Central memory CD4-positive, alpha-beta T cell (primary cell): Measurements from ENCODE around the gene CD300LD.
"Not testable (repeated sequence)": the region's sequence is repeated elsewhere in the genome, so short reads cannot be mapped to it uniquely, and the experiment has no call there.

ENCODE experiments used
- DNase-seq: peaks from one replicate; pipeline ENCODE4 v3.0.0; 2022
- total RNA-seq, 3 experiments: gene quantifications; one replicate each; lab custom pipeline; 2026; lab: John Stamatoyannopoulos, UW

CD300LD gene
- 0 reads per million in 3 experiments for total RNA-seq

GRCh38 chr17:74592087-74592990 is at the start of gene CD300LD:
Gene CD300LD (minus strand): TSS chr17:74592283. CDS start chr17:74592202, 81 bp downstream.
- DNase-seq: no peak

- DNase-seq: no peak
Observed at GRCh38 chr17:74641224-74641957, 49.3 kb upstream of the CD300LD start.

DNA sequence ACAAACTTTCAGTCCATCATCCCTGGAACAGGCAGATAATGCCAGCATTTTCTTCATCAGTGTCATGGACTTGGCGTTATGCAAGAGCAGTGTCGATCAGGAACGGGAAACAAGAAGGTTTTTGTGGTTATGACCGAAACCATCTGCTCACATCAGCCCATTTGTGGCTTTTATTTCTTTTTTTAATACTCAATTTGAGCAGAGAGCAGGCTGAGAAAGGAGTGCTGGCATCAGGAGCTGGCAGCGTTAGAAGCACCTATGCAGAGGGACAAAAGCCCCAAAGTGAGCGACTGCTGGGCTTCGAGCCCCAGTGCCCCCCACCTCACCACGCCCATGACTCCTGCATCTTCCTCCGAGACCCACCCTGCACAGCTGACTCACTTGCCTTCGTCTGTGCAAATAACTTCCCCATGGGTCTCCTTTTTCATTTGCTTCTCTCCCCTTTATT is 47.6 kb upstream of the CD300LD start:
- no peak for DNase-seq

GRCh38 chr17:74637926-74638325 is 45.8 kb upstream of the CD300LD start:
- DNase-seq: no peak

GRCh38 chr17:74637265-74637664 is 45.2 kb upstream of the CD300LD start:
- no peak for DNase-seq

DNA sequence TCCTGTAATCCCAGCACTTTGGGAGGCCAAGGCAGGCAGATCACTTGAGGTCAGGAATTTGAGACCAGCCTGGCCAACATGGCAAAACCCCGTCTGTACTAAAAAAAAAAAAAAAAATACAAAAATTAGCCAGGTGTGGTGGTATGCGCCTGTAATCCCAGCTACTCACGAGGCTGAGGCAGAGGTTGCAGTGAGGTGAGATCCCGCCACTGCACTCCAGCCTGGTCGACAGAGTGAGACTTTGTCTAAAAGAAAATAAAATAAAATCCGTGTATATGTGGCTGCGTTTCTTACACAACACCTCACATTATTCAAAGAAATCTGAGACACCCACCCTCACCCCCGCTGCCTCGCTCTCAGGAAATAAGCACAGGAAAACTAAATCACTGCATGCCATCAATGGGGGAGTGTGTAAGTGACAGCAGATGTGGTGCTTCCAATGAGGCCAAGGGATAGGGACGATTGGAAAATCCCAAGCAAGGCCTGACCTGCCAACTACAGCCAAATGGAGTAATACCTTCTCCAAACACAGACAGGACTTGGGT is 44.5 kb upstream of the CD300LD start:
- DNase-seq: not testable (repeated sequence)

DNA sequence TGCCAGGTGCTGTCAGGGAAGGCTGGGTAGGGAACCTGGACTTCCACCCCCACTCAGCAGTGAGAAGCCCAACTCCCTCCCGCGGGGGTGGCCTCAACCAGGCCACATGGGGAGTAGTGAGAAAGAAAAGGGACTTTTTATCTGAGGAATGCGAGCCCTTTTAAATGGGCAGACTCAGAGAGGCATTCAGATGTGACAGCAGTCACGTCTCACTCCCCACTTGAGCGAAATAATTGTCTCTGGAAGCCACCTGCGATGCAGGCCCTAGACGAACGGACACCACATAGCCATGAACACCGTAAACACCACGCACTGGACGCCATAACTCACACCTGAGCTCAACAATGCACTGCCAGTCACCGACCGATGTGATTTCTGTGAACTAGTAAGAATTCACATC is 43.3 kb upstream of the CD300LD start:
- DNase-seq: no peak

- DNase-seq: no peak
Observed at GRCh38 chr17:74633326-74633725, 41.2 kb upstream of the CD300LD start.

GRCh38 chr17:74632617-74633016 is 40.5 kb upstream of the CD300LD start:
- DNase-seq: no peak

- DNase-seq: no peak
Observed at GRCh38 chr17:74631468-74632450, 39.7 kb upstream of the CD300LD start.

DNA sequence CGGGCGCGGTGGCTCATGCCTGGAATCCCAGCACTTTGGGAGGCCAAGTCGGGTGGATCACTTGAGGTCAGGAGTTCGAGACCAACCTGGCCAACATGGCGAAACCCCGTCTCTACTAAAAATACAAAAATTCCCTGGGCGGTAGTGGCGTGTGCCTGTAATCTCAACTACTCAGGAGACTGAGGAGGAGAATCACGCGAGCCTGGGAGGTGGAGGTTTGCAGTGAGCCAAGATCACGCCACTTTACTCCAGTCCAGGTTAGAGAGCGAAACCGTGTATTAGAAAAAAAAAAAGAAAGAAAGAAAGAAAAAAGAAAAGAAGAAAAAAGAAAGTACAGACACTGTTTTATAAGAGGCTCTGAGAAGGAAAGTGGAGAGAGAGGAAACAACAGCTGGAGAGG is 38.2 kb upstream of the CD300LD start:
- not testable (repeated sequence) for DNase-seq

- no peak for DNase-seq
Observed at GRCh38 chr17:74625661-74626060, 33.6 kb upstream of the CD300LD start.

GRCh38 chr17:74624131-74624530 is 32.0 kb upstream of the CD300LD start:
- DNase-seq: no peak

GRCh38 chr17:74623693-74624093 is 31.6 kb upstream of the CD300LD start, which contains the start of gene CD300E:
Gene CD300E (minus strand): TSS chr17:74623738. CDS start chr17:74623621, 117 bp downstream.
- no peak for DNase-seq

- DNase-seq: no peak
Observed at GRCh38 chr17:74619077-74619673, 27.1 kb upstream of the CD300LD start.

DNA sequence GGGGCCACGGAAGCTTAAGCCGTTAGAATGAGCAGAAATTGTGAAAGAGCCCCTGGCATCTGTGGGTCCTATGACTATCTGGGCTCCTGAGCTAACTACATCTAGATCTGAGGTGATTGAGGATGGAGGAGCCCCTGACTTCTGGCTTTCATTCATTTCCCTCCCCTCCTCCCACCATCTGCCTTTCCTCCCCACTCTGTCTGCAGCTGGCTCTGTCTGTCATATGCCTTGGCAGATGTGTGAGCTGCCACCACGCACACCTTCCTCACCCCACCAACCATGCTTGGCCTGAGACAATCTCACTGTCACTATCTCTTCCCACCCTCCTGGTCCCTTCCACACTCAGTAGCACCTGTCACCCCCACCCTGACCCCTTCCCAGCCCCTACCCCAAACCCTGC is 26.4 kb upstream of the CD300LD start:
- DNase-seq: no peak

DNA sequence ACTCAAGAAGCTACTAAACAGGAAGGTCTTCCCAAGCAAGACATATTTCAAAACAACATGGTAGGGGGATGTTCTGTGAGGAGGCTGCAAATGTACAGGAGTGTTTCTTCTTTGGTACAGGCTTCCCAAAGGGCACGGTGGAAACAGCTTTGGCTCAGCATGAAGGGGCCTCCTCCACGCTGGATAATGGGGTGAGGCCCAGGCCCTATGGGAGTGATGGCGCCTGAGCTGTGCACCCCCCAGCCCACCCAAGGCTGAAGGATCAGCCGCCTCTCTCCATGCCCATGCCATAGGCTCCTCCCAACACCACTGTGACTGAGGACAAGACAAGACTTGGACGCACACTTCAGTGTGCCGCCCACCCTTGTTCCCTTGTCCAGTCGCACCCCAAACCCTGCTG is 24.6 kb upstream of the CD300LD start:
- DNase-seq: no peak

GRCh38 chr17:74612046-74612445 is 20.0 kb upstream of the CD300LD start:
- DNase-seq: no peak

- no peak for DNase-seq
Observed at GRCh38 chr17:74610108-74610507, 18.0 kb upstream of the CD300LD start.

GRCh38 chr17:74608511-74608910 is 16.4 kb upstream of the CD300LD start:
- no peak for DNase-seq

- no peak for DNase-seq
Observed at GRCh38 chr17:74607221-74607620, 15.1 kb upstream of the CD300LD start.

GRCh38 chr17:74606050-74606449 is 14.0 kb upstream of the CD300LD start:
- DNase-seq: no peak
